IPS-18c (cell line): ENCODE data around the gene ORC5.
"Not testable (repeated sequence)": the region's sequence is repeated elsewhere in the genome, so short reads cannot be mapped to it uniquely, and the experiment has no call there.

Experiments
- H3K4me3 ChIP-seq: 2 replicates; pipeline ENCODE4 v1.7.0; 2013; ENCODE audit warnings: low read depth, mild to moderate bottlenecking, low read length, moderate library complexity; ENCODE audit not compliant: insufficient read depth
- H3K9me3 ChIP-seq: one replicate; pipeline ENCODE4 v1.6.1; 2013; ENCODE audit warnings: mild to moderate bottlenecking, low read length, moderate library complexity; ENCODE audit not compliant: control insufficient read depth, insufficient read depth

The ORC5 gene

GRCh38 chr7:104207348-104207730 lies 474 bp downstream of the ORC5 start:
- H3K9me3 ChIP-seq = no peaks in the 10 kb centered on the region
- H3K4me3 ChIP-seq = peak overlapping the region; percentile 93

GRCh38 chr7:104206841-104207240 lies 972 bp downstream of the ORC5 start:
- H3K9me3 ChIP-seq = no peaks in the 10 kb centered on the region
- H3K4me3 ChIP-seq = peak overlapping the region; percentile 93; the same call in 1 of the 2 replicates

- Histone ChIP-seq H3K4me3 (no peak overlapping the region), H3K9me3 (peaks cover 3% of the 10 kb centered on the region)
Observed at GRCh38 chr7:104198673-104199278, 9.0 kb downstream of the ORC5 start.

- peaks cover 3% of the 10 kb centered on the region for H3K9me3 ChIP-seq
Observed at GRCh38 chr7:104196161-104196560, 11.7 kb downstream of the ORC5 start.

GRCh38 chr7:104192434-104192833 lies 15.4 kb downstream of the ORC5 start:
- H3K9me3 ChIP-seq = no peaks in the 10 kb centered on the region
- H3K4me3 ChIP-seq = no peak overlapping the region

More at GRCh38 chr7:104196161-104196560, 11.7 kb downstream of the ORC5 start:
- H3K4me3 ChIP-seq = no peak overlapping the region

GRCh38 chr7:104185346-104185745 lies 22.5 kb downstream of the ORC5 start:
- no peaks in the 10 kb centered on the region for H3K9me3 ChIP-seq
- no peak overlapping the region for H3K4me3 ChIP-seq

- Histone ChIP-seq H3K4me3 (no peak overlapping the region), H3K9me3 (peaks cover 5% of the 10 kb centered on the region)
Observed at GRCh38 chr7:104179178-104179577, 28.6 kb downstream of the ORC5 start.

- not testable (repeated sequence) for H3K4me3 ChIP-seq, H3K9me3 ChIP-seq
Observed at GRCh38 chr7:104177565-104178083, 30.2 kb downstream of the ORC5 start.

- H3K4me3 ChIP-seq = no peak overlapping the region
- peaks cover 5% of the 10 kb centered on the region for H3K9me3 ChIP-seq
Observed at GRCh38 chr7:104176332-104176731, 31.5 kb downstream of the ORC5 start.

GRCh38 chr7:104175361-104175984 lies 32.3 kb downstream of the ORC5 start:
- Histone ChIP-seq H3K9me3 (peaks cover 5% of the 10 kb centered on the region), H3K4me3 (no peak overlapping the region)

- Histone ChIP-seq H3K9me3 (peaks cover 5% of the 10 kb centered on the region), H3K4me3 (no peak overlapping the region; the same call in 1 of the 2 replicates)
Observed at GRCh38 chr7:104174798-104175197, 33.0 kb downstream of the ORC5 start.

GRCh38 chr7:104162081-104162480 lies 45.7 kb downstream of the ORC5 start:
- Histone ChIP-seq H3K9me3 (no peaks in the 10 kb centered on the region), H3K4me3 (no peak overlapping the region)

- no peak overlapping the region for H3K4me3 ChIP-seq
- H3K9me3 ChIP-seq = no peaks in the 10 kb centered on the region
Observed at GRCh38 chr7:104161244-104161643, 46.6 kb downstream of the ORC5 start.

GRCh38 chr7:104160375-104160774 lies 47.4 kb downstream of the ORC5 start:
- no peak overlapping the region for H3K4me3 ChIP-seq
- H3K9me3 ChIP-seq = no peaks in the 10 kb centered on the region

- Histone ChIP-seq H3K4me3 (no peak overlapping the region), H3K9me3 (no peaks in the 10 kb centered on the region)
Observed at GRCh38 chr7:104156842-104157277, 51.0 kb downstream of the ORC5 start.

- Histone ChIP-seq H3K9me3 (no peaks in the 10 kb centered on the region), H3K4me3 (no peak overlapping the region)
Observed at GRCh38 chr7:104153287-104153686, 54.5 kb downstream of the ORC5 start.

- Histone ChIP-seq H3K9me3 (no peaks in the 10 kb centered on the region), H3K4me3 (no peak overlapping the region)
Observed at GRCh38 chr7:104152468-104152867, 55.3 kb downstream of the ORC5 start.

- no peak overlapping the region for H3K4me3 ChIP-seq
- no peaks in the 10 kb centered on the region for H3K9me3 ChIP-seq
Observed at GRCh38 chr7:104150470-104150869, 57.3 kb downstream of the ORC5 start.
